PFSK-1 (cell line): ENCODE results near the gene BARD1.

Source experiments
- FOXP2 ChIP-seq: optimal IDR thresholded peaks from 2 replicates; pipeline ENCODE3; 2011; ENCODE audit warnings: borderline replicate concordance, control low read depth, inconsistent platforms; ENCODE audit not compliant: insufficient read depth; ENCODE audit errors: extremely low read length, extremely low read depth
- POLR2AphosphoS5 ChIP-seq: IDR thresholded peaks from 2 replicates; pipeline ENCODE4 v1.6.1; 2012; ENCODE audit warnings: low read depth, mild to moderate bottlenecking, control low read depth, low read length, moderate library complexity
- SIN3A ChIP-seq: IDR thresholded peaks from 2 replicates; pipeline ENCODE4 v1.6.1; 2012; ENCODE audit warnings: mild to moderate bottlenecking, low read length, moderate library complexity, borderline replicate concordance; ENCODE audit not compliant: insufficient read depth
- TAF1 ChIP-seq: IDR thresholded peaks from 2 replicates; pipeline ENCODE4 v1.6.1; 2012; ENCODE audit warnings: low read length, control low read depth, borderline replicate concordance; ENCODE audit not compliant: insufficient read depth
- TF ChIP-seq, protein P1 (sequence below), 2 experiments: IDR thresholded peaks; 2 replicates each; pipeline versions ENCODE4 v1.6.1 to v1.8.0; 2011 to 2012; ENCODE audit warnings: low read depth in 2 of 2, low read length in 2 of 2, control low read depth in 1 of 2, inconsistent platforms in 1 of 2, mild to moderate bottlenecking in 1 of 2, moderate library complexity in 1 of 2; ENCODE audit not compliant: insufficient read depth in 1 of 2

DNA sequence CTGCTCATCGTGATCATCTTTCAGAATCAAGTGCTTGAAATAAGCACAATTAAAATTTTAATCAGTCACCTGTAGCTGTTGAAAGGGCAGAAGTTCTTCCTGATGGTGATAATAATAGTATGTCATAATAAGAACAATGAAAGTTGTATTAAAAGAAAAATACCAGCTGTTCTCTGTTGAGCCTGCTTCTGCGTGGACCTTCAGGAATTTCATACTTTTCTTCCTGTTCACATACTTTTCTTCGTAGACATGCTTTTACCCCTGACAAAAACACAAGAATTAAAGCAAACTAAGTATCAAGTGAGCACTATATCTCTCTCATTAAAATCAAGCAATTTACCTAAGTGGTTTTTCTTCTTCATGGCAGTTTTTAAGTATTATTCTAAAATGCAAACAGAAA lies 79.2 kb downstream of the BARD1 start:
- TF ChIP-seq TAF1 (no peak), POLR2AphosphoS5 (no peak), SIN3A (no peak), FOXP2 (no peak)
- TF ChIP-seq, protein P1, sequence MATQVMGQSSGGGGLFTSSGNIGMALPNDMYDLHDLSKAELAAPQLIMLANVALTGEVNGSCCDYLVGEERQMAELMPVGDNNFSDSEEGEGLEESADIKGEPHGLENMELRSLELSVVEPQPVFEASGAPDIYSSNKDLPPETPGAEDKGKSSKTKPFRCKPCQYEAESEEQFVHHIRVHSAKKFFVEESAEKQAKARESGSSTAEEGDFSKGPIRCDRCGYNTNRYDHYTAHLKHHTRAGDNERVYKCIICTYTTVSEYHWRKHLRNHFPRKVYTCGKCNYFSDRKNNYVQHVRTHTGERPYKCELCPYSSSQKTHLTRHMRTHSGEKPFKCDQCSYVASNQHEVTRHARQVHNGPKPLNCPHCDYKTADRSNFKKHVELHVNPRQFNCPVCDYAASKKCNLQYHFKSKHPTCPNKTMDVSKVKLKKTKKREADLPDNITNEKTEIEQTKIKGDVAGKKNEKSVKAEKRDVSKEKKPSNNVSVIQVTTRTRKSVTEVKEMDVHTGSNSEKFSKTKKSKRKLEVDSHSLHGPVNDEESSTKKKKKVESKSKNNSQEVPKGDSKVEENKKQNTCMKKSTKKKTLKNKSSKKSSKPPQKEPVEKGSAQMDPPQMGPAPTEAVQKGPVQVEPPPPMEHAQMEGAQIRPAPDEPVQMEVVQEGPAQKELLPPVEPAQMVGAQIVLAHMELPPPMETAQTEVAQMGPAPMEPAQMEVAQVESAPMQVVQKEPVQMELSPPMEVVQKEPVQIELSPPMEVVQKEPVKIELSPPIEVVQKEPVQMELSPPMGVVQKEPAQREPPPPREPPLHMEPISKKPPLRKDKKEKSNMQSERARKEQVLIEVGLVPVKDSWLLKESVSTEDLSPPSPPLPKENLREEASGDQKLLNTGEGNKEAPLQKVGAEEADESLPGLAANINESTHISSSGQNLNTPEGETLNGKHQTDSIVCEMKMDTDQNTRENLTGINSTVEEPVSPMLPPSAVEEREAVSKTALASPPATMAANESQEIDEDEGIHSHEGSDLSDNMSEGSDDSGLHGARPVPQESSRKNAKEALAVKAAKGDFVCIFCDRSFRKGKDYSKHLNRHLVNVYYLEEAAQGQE (IDR thresholded peaks at IDR 0.05; ENCODE audit: insufficient read depth in 1 of 2, low read depth in 2 of 2, low read length in 2 of 2), result no peak
